Transverse colon (tissue), 4 donors: ENCODE results near the gene ZNF142. TPM values are rescaled to one million over a fixed set of nuclear protein-coding genes. Genes with fewer than 3 reads are reported as not detected.
"Not testable (repeated sequence)": the region's sequence is repeated elsewhere in the genome, so short reads cannot be mapped to it uniquely, and the experiment has no call there.

Source experiments
- DNase-seq: peaks from one replicate; pipeline ENCODE4 v3.0.0-alpha.2; 2019
- H3K27ac ChIP-seq, 4 donors: fragments of 200-600 bp; sonication (generic); 2 replicates each; pipeline ENCODE4 v1.5.1; 2016 to 2018; ENCODE audit warnings: inconsistent platforms in 4 of 4
- H3K27me3 ChIP-seq: fragments of 200-600 bp; sonication (generic); 2 replicates; pipeline ENCODE4 v1.5.1; 2017; ENCODE audit warnings: inconsistent platforms
- H3K36me3 ChIP-seq, 4 donors: fragments of 200-600 bp; sonication (generic); 2 replicates each; pipeline ENCODE4 v1.5.1; 2017 to 2019; ENCODE audit warnings: inconsistent platforms in 4 of 4
- H3K4me1 ChIP-seq, 4 donors: fragments of 200-600 bp; sonication (generic); 2 replicates each; pipeline ENCODE4 v1.5.1; 2017 to 2020; ENCODE audit warnings: inconsistent platforms in 4 of 4
- H3K4me3 ChIP-seq, 4 donors: fragments of 200-600 bp; sonication (generic); 1 replicate in 1 of 4; 2 replicates in 3 of 4; pipeline versions ENCODE4 v1.5.1 to v1.6.1; 2017 to 2019; ENCODE audit warnings: inconsistent platforms in 4 of 4
- H3K9me3 ChIP-seq, 2 donors: fragments of 200-600 bp; sonication (generic); 2 replicates each; pipeline ENCODE4 v1.5.1; 2017 to 2019; ENCODE audit warnings: inconsistent platforms in 2 of 2
- CTCF ChIP-seq, 5 experiments: fragments of 200-600 bp in 3 of 5; fragments of 450-650 bp in 2 of 5; sonication (generic) in 3 of 5; IDR thresholded peaks; 1 replicate in 2 of 5; 2 replicates in 3 of 5; pipeline ENCODE4 v1.5.1; 2016 to 2017; ENCODE audit warnings: antibody characterized with exemption in 5 of 5, inconsistent platforms in 3 of 5, mild to moderate bottlenecking in 2 of 5, moderate library complexity in 1 of 5
- EP300 ChIP-seq: sonication (generic); formaldehyde crosslinking; IDR thresholded peaks from one replicate; pipeline ENCODE4 v1.6.1; 2017; ENCODE audit warnings: antibody characterized with exemption, low read depth
- POLR2A ChIP-seq: fragments of 450-650 bp; IDR thresholded peaks from one replicate; pipeline ENCODE4 v1.6.1; 2016; ENCODE audit warnings: antibody characterized with exemption, mild to moderate bottlenecking, moderate library complexity
- POLR2AphosphoS5 ChIP-seq, 3 donors: sonication (generic); formaldehyde crosslinking; IDR thresholded peaks; one replicate each; pipeline ENCODE4 v1.6.1; 2016; ENCODE audit warnings: antibody characterized with exemption in 3 of 3
- WGBS, 2 donors: methylation state at CpG; one replicate each; pipeline ENCODE4 v1.1.5; 2018; ENCODE audit warnings: low coverage in 1 of 2; 5-methylcytosine and 5-hydroxymethylcytosine counted together
- in situ Hi-C, 4 donors: fragments of 200-750 bp; cut with MboI; loops; one replicate each; pipeline versions ENCODE4 v1.15.0 to v1.15.1; 2017; ENCODE audit warnings: low sequenced_read_pairs in 3 of 4, low pct_ligation_motif_present in 1 of 4, low pct_unique_long_range_greater_than_20kb in 1 of 4
- intact Hi-C: fragments of 100-400 bp; cut with DNase I; formaldehyde crosslinking; loops from one replicate; pipeline ENCODE4 v1.15.1; 2023; ENCODE audit warnings: low total_unique reads
- total RNA-seq, 4 donors: library from RNA; depleted of rRNA; stranded (reverse); fragments of >200 nt; gene quantifications; one replicate each; pipeline ENCODE4 v1.1.0, GENCODE V29; 2016

ZNF142 gene
- total RNA-seq, 4 donors from 2014 or later: 18.5 to 58.0 (median 24.5) TPM

- H3K4me3 ChIP-seq, intact Hi-C loops, H3K27ac ChIP-seq, in situ Hi-C loops, H3K9me3 ChIP-seq, H3K27me3 ChIP-seq, H3K4me1 ChIP-seq: not testable (repeated sequence)
- peak; percentile 66 to 88 (median 74) for TF ChIP-seq CTCF (IDR thresholded peaks at IDR 0.05)
- DNase-seq: peak; percentile 53
- peaks cover 0 to 10% (median 2%) of the 10 kb centered on the region in 4 donors for H3K36me3 ChIP-seq
- WGBS, 2 donors: 0 to 28% methylated on average over 2 to 5 of the region's 5 CpGs
Observed at GRCh38 chr2:218687400-218688060, 28.1 kb upstream of the ZNF142 start.

- no peak for TF ChIP-seq CTCF (IDR thresholded peaks at IDR 0.05)
- no peak for TF ChIP-seq EP300
- TF ChIP-seq POLR2A: no peak
- no peak for TF ChIP-seq POLR2AphosphoS5 (IDR thresholded peaks at IDR 0.05)
- H3K4me1 ChIP-seq: no peaks in the 10 kb centered on the region
- peaks cover 0 to 4% (median 0%) of the 10 kb centered on the region in 4 donors for H3K36me3 ChIP-seq
- no peak for DNase-seq
- 84 to 92% methylated on average over 1 to 3 of the region's 3 CpGs for WGBS, 2 donors
- in situ Hi-C loops: no loop called here
- H3K4me3 ChIP-seq: no peak overlapping the region
- no peaks in the 10 kb centered on the region for H3K9me3 ChIP-seq
- intact Hi-C loops: no loop called here
- no peak overlapping the region for H3K27ac ChIP-seq
- H3K27me3 ChIP-seq: no peaks in the 10 kb centered on the region
Observed at GRCh38 chr2:218680061-218680460, 20.6 kb upstream of the ZNF142 start.

- intact Hi-C loops: no loop called here
- no peak for TF ChIP-seq POLR2AphosphoS5 (IDR thresholded peaks at IDR 0.05)
- no peak for TF ChIP-seq EP300
- TF ChIP-seq CTCF (IDR thresholded peaks at IDR 0.05): no peak
- TF ChIP-seq POLR2A: no peak
- DNase-seq: no peak
- H3K27ac ChIP-seq: no peak overlapping the region
- H3K9me3 ChIP-seq: no peaks in the 10 kb centered on the region
- no peaks in the 10 kb centered on the region for H3K4me1 ChIP-seq
- H3K27me3 ChIP-seq: no peaks in the 10 kb centered on the region
- WGBS, 2 donors: 66% methylated on average over 4 of the region's 4 CpGs; no CpG with 5 or more reads in 1 of the 2 donors
- H3K36me3 ChIP-seq: peaks cover 0 to 4% (median 0%) of the 10 kb centered on the region in 4 donors
- H3K4me3 ChIP-seq: no peak overlapping the region
- in situ Hi-C loops: no loop called here
Observed at GRCh38 chr2:218679119-218679518, 19.7 kb upstream of the ZNF142 start.

GRCh38 chr2:218671654-218672566 lies 12.5 kb upstream of the ZNF142 start, which contains the start of the genes RNF25 and STK36:
Gene RNF25 (minus strand): TSS chr2:218672002. CDS start chr2:218671970, 32 bp downstream.
Gene STK36 (plus strand): TSS chr2:218672086. CDS start chr2:218672830, 744 bp downstream.
- intact Hi-C loops: no loop called here

More at GRCh38 chr2:218671654-218672566, 12.5 kb upstream of the ZNF142 start, which contains the start of the genes RNF25 and STK36:
- peaks cover 12 to 17% (median 16%) of the 10 kb centered on the region in 4 donors for H3K4me1 ChIP-seq
- WGBS, 2 donors: 1% methylated on average over 12 to 48 of the region's 49 CpGs
- H3K27ac ChIP-seq: peak within 1 kb of the TSS; percentile 73 to 84 (median 83)
- H3K4me3 ChIP-seq: peak within 1 kb of the TSS; percentile 39 to 79 (median 72)
- H3K36me3 ChIP-seq: peaks cover 0 to 10% (median 0%) of the 10 kb centered on the region in 4 donors
- H3K9me3 ChIP-seq: no peaks in the 10 kb centered on the region
- TF ChIP-seq POLR2AphosphoS5 (IDR thresholded peaks at IDR 0.05): peak; percentile 80 to 90 (median 87)
- peak; percentile 84 for TF ChIP-seq POLR2A
- TF ChIP-seq EP300: no peak
- no peak for TF ChIP-seq CTCF (IDR thresholded peaks at IDR 0.05)
- peak; percentile 84 for DNase-seq
- H3K27me3 ChIP-seq: no peaks in the 10 kb centered on the region
- in situ Hi-C loops: no loop called here
